Adrenal gland (tissue), 5 donors: ENCODE measurements around the gene PLXNA2.

Experiments
- POLR2A ChIP-seq, 2 donors: fragments of 450-650 bp; IDR thresholded peaks; one replicate each; pipeline ENCODE4 v1.6.1; 2017; ENCODE audit warnings: antibody characterized with exemption in 2 of 2, mild to moderate bottlenecking in 2 of 2, moderate library complexity in 1 of 2
- TF ChIP-seq, protein P1 (sequence below), 6 experiments: fragments of 450-650 bp in 4 of 6; fragments of 200-600 bp in 2 of 6; sonication (generic) in 1 of 6; IDR thresholded peaks; 1 replicate in 5 of 6; 2 replicates in 1 of 6; pipeline versions ENCODE4 v1.5.1 to v1.8.0; 2016 to 2021; ENCODE audit warnings: antibody characterized with exemption in 6 of 6, mild to moderate bottlenecking in 2 of 6, moderate library complexity in 1 of 6
- donor health status: DM: no; HTN: no; CAD: no.

DNA sequence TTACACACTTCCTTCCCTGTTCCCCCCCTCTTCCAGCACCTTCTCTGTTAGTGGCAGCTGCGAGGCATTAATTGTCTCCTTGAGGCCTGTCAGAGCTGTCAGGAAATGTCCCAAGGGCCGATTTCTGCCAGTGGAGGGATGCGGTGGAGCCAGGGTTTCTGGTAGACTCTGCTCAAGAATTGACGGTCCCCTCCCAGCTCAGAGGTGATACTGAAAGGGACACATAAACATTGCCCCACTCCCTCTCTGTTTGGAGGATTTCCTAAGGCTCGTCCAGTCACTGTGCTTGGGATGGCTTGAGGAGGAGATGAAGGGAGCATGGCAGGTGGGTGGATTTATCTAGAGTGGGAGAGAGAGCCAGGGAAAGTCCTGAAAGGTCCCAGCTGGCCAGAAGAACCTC, 271.8 kb downstream of the PLXNA2 start:
- TF ChIP-seq, protein P1, sequence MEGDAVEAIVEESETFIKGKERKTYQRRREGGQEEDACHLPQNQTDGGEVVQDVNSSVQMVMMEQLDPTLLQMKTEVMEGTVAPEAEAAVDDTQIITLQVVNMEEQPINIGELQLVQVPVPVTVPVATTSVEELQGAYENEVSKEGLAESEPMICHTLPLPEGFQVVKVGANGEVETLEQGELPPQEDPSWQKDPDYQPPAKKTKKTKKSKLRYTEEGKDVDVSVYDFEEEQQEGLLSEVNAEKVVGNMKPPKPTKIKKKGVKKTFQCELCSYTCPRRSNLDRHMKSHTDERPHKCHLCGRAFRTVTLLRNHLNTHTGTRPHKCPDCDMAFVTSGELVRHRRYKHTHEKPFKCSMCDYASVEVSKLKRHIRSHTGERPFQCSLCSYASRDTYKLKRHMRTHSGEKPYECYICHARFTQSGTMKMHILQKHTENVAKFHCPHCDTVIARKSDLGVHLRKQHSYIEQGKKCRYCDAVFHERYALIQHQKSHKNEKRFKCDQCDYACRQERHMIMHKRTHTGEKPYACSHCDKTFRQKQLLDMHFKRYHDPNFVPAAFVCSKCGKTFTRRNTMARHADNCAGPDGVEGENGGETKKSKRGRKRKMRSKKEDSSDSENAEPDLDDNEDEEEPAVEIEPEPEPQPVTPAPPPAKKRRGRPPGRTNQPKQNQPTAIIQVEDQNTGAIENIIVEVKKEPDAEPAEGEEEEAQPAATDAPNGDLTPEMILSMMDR (IDR thresholded peaks at IDR 0.05): no peak
- TF ChIP-seq POLR2A (IDR thresholded peaks at IDR 0.05): no peak
